ENCODE measurements around the gene DNM1.

DNM1 gene

GRCh38 chr9:128252317-128253139, 49.3 kb downstream of the DNM1 start:
- no peak for DNase-seq (ENCODE audit: low spot score)

- DNase-seq (ENCODE audit: low spot score) = no peak
These were observed 50.2 kb downstream of the DNM1 start for GRCh38 chr9:128253140-128253990.

GRCh38 chr9:128253991-128254346, 50.8 kb downstream of the DNM1 start:
- DNase-seq (ENCODE audit: low spot score) = no peak

- no peak for DNase-seq (ENCODE audit: low spot score)
These were observed 51.2 kb downstream of the DNM1 start for GRCh38 chr9:128254362-128254761.

GRCh38 chr9:128254855-128255759, 51.9 kb downstream of the DNM1 start:
- peak; percentile 96 for DNase-seq (ENCODE audit: low spot score)

GRCh38 chr9:128257086-128257825, 54.1 kb downstream of the DNM1 start:
- no peak for DNase-seq (ENCODE audit: low spot score)

- no peak for DNase-seq (ENCODE audit: low spot score)
These were observed 54.7 kb downstream of the DNM1 start for GRCh38 chr9:128257907-128258306.

- DNase-seq (ENCODE audit: low spot score) = no peak
These were observed 55.1 kb downstream of the DNM1 start for GRCh38 chr9:128258326-128258725.

GRCh38 chr9:128259156-128259555, 56.0 kb downstream of the DNM1 start:
- DNase-seq (ENCODE audit: low spot score) = no peak

- no peak for DNase-seq (ENCODE audit: low spot score)
These were observed 57.2 kb downstream of the DNM1 start for GRCh38 chr9:128260340-128260739.

GRCh38 chr9:128262687-128263086, 59.5 kb downstream of the DNM1 start:
- no peak for DNase-seq (ENCODE audit: low spot score)

GRCh38 chr9:128265348-128265847, 62.2 kb downstream of the DNM1 start:
- DNase-seq (ENCODE audit: low spot score) = no peak

GRCh38 chr9:128266868-128267590, 63.9 kb downstream of the DNM1 start:
- no peak for DNase-seq (ENCODE audit: low spot score)

GRCh38 chr9:128271112-128271511, 67.9 kb downstream of the DNM1 start:
- no peak for DNase-seq (ENCODE audit: low spot score)

GRCh38 chr9:128271512-128271911, 68.3 kb downstream of the DNM1 start:
- DNase-seq (ENCODE audit: low spot score) = no peak

GRCh38 chr9:128274245-128274644, 71.1 kb downstream of the DNM1 start:
- no peak for DNase-seq (ENCODE audit: low spot score)

- DNase-seq (ENCODE audit: low spot score) = peak; percentile 66
These were observed 72.2 kb downstream of the DNM1 start, which contains the start of gene GOLGA2 for GRCh38 chr9:128275198-128276007. TSS of gene GOLGA2 (minus strand) at chr9:128276007. CDS start at chr9:128275976, 31 bp downstream.

- peak; percentile 93 for DNase-seq (ENCODE audit: low spot score)
These were observed 72.9 kb downstream of the DNM1 start, which contains the start of gene SWI5 for GRCh38 chr9:128276008-128276573. TSS of gene SWI5 (plus strand) at chr9:128276276.
